GM21576 (cell line): ENCODE measurements around the gene TMBIM6.
"Not testable (repeated sequence)": the region's sequence is repeated elsewhere in the genome, so short reads cannot be mapped to it uniquely, and the experiment has no call there.

ENCODE experiments used
- ATAC-seq: cut with Tn5 transposase; IDR thresholded peaks from one replicate; pipeline ENCODE4 v1.9.1; 2021; ENCODE audit warnings: mild to moderate bottlenecking, moderate library complexity; ENCODE audit not compliant: unreplicated experiment

Gene TMBIM6

GRCh38 chr12:49728446-49728845 lies 12.9 kb upstream of the TMBIM6 start:
- ATAC-seq = no peak

GRCh38 chr12:49730050-49730449 lies 11.3 kb upstream of the TMBIM6 start:
- ATAC-seq = no peak

- ATAC-seq = no peak
Observed at GRCh38 chr12:49730568-49731101, 10.7 kb upstream of the TMBIM6 start.

DNA sequence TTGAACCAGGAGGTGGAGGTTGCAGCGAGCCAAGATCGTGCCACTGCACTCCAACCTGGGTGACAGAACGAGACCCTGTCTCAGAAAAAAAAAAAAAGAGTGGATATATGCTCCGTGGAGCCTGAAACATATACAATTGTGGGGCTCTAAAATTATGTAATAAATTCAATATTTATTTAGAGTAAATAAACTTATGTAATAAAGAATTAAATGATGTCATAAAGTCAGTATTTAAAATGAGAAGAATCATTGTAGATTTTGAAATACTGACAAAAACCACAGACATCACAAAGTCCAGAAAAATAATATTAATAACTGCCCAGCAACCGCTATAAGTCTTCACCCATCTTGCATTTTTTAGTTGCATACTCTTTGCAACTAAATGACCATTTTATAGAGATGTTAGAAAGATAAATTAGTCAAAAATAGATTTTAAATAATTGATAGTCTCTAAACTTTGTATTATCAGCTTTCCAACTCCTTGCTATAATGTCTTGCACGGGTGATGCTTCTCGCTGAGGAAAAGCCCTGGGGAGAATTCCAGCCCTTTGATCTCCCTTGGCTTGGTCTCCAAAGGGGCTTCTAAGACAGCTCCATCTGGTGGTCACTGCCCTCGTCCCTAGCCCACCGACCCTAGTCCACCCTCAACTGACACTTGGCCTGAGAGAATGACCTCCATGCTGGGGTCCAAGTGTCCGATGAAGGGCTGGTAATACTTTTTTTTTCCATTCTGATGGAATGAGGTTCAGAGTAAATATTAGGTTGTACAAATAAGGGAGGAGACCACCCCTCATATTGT lies 7.9 kb upstream of the TMBIM6 start:
- no peak for ATAC-seq

DNA sequence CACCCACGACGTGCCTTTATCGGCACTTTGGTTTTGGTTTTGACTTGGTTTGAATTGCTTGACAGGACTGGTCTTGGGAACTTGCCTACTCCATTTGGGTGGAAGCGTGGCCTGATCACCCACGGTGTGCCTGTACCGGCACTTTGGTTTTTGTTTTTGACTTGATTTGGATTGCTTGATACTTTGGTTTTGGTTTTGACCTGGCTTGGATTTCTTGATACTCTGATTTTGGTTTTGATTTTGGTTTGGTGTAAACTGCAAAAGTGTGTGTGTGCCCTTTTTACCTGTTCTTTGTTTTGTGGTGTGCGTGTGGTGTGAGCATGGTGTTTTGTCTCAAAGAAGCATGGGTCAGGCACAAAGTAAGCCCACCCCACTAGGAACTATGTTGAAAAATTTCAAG lies 6.5 kb upstream of the TMBIM6 start:
- ATAC-seq = not testable (repeated sequence)

DNA sequence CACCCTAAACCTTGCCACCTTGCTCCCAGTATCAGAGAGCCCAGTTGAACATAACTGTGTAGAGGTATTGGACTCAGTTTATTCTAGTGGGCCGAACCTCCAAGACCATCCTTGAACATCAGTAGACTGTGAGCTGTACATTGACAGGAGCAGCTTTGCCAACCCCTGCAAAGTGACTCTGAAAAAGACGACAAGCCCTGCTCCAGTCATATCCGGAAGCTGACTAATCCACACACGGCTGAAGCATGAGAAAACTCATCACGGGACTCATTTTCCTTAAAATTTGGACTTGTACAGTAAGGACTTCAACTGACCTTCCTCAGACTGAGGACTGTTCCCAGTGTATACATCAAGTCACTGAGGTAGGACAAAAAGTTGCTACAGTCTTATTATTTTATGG lies 2.6 kb upstream of the TMBIM6 start:
- ATAC-seq = not testable (repeated sequence)

- ATAC-seq = not testable (repeated sequence)
Observed at GRCh38 chr12:49740277-49740676, 1.1 kb upstream of the TMBIM6 start.

GRCh38 chr12:49741882-49742620 lies 694 bp downstream of the TMBIM6 start:
- ATAC-seq = peak; percentile 58

GRCh38 chr12:49744363-49744885 lies 3.1 kb downstream of the TMBIM6 start:
- ATAC-seq = no peak

- ATAC-seq = no peak
Observed at GRCh38 chr12:49748306-49748705, 6.9 kb downstream of the TMBIM6 start.

GRCh38 chr12:49748800-49749199 lies 7.4 kb downstream of the TMBIM6 start:
- ATAC-seq = no peak

DNA sequence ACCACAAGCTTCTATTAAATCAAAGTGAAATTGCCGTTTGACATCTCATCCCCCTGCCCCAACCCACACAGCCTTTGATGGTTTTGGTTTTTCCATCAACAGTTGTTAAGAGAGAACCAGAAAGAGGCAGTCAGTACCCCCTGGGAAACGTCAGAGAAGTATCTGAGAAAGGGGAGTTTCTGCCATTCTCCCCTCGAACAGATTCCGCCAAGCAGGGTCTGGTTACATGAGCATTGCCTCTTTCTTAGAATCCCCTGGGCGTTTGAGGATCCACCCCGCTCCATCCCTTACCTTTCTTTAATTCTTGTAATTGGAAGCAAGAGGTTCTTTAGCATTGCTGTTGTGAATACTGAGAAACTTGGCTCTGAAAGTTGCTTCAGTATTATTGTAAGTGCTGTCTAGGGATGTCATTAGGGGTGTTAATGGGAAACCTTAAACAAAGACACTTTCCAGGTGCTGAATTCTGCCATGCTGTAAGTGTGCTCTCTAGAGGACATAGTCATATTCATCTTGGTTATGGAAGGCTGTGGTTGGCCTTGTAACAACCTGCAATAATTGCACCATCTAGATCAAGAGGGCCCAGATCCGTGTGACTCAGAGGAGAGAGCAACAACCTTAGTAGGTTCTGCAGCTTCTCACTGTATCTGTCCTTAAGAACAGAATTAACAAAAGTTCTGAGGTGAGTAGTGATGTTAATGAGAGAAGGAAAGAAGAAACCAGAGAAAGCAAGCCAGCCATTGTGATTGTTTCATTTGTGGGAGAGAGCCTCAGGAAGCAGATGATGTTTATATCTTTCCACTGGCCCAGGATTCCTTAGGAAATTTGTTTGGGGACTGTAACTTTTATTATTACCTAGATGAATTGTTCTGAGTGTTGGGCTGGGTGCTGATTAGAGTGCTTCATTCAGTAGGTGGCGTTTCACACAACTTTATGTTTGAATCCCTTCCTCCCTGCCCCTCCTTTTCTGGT lies 9.0 kb downstream of the TMBIM6 start:
- ATAC-seq = peak; percentile 45

DNA sequence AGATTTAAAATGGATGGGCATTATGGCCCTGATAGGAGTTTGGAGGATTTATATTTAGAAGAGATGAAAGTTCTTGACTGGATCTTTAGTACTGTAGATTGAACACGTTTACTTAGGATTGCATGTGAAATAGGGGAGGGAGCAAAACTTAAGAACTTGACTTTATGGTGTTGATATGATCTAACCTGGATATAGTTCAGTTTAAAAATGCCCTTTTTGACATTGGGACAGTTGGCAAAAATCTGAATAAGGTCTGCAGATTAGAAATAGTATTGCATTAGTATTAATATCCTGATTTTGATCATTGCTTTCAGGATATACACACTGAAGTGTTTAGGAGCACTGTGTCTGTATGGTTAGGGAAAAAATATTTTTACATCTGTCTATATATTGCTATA lies 9.6 kb downstream of the TMBIM6 start:
- no peak for ATAC-seq

DNA sequence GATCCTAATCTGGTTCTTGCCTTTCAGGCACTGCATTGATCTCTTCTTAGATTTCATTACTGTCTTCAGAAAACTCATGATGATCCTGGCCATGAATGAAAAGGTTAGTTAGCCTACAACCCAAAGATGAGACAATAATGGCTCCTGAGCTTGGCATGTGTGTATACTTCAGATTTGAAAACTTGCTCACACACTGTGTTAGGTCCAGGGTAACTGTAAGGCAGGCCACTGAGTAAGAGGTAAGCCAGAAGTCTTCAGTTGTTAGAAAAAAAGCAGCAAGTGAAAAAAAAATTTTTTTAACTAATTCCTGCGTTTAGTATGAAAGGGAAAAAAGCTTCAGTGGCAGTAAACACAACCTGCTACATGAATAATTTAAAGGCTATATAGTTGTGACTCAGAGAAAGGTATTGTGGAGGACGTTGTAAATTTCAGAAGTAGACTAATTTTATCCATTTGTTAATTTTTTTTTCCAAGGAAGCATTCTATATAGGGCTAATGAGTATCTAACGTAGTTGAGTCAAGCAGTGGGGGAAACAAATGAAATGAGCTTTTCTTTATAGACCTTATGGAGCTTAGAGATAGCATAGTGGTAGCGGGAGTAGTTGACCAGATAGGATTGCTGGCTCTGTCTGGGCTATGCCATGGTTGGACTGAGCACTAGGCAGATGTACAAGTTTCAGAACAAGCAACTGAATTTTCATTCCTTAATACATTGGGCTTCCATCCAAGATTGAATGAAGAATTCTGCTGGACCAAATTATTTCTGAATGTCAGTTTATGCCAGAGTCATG lies 20.5 kb downstream of the TMBIM6 start:
- ATAC-seq = no peak

GRCh38 chr12:49762468-49762847 lies 21.1 kb downstream of the TMBIM6 start:
- ATAC-seq = no peak

DNA sequence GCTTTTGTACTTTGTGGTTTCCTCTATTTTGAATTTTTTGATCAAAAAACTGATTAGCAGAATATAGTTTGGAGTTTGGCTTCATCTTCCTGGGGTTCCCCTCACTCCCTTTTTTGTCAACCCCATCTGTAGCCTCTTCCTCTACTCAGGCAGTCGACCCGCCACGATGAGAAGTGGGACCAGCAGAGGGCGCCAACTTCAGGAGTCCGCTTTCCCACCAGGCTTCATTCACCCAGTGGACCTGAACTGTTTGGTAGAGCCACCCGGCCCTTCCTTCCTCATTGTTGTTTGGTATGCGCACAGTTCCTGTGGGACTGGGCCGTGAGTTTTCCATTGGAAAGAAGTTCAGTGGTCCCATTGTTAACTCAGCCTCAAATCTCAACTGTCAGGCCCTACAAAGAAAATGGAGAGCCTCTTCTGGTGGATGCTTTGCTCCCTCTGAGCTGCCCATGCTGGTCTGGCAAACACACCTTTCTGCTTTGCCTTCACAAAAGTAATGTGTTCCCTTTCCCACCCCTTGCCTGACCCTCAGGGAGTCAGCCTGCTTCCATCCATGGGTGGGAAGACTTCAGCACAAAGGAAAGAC lies 21.7 kb downstream of the TMBIM6 start:
- ATAC-seq = no peak

- ATAC-seq = no peak
Observed at GRCh38 chr12:49764126-49764525, 22.8 kb downstream of the TMBIM6 start.

GRCh38 chr12:49766115-49766455 lies 24.7 kb downstream of the TMBIM6 start:
- no peak for ATAC-seq

GRCh38 chr12:49767333-49767732 lies 26.0 kb downstream of the TMBIM6 start:
- ATAC-seq = no peak

DNA sequence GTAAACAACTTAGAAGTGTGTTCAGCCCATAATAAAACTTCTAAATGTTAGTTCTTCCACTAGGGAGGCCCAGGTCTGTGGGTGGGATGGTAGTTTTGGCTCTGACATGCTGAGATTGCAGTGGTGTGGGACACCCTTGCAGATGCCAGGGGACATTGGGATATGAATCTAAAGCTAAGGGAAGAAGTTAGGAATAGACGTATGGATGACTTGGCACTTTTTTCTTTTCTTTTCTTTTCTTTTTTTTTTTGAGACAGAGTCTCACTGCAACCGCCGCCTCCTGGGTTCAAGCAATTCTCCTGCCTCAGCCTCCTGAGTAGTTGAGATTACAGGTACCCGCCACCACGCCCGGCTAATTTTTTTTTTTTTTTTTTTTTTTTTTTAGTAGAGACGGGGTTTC lies 31.7 kb downstream of the TMBIM6 start:
- not testable (repeated sequence) for ATAC-seq
